ENCODE data around the gene DRICH1. TPM values are rescaled to one million over a fixed set of nuclear protein-coding genes. Genes with fewer than 3 reads are reported as not detected.

DRICH1 gene
- total and polyA plus RNA-seq, 4 donors: 0.38 to 1.4 TPM; not detected in 2

GRCh38 chr22:23570681-23571080 lies 61.4 kb downstream of the DRICH1 start:
- intact Hi-C loops (cut with DNase I): no loop called here
- WGBS, 2 donors: 94 to 95% methylated on average over 8 of the region's 8 CpGs
- Histone ChIP-seq H3K27me3 (ENCODE audit: control insufficient read depth in 1 of 2, insufficient read depth in 2 of 2, low read length in 1 of 2) (no peaks in the 10 kb centered on the region), H3K36me3 (ENCODE audit: control insufficient read depth in 1 of 2, insufficient read depth in 2 of 2, low read length in 1 of 2) (no peaks in the 10 kb centered on the region), H3K9me3 (ENCODE audit: control insufficient read depth, low read length) (no peaks in the 10 kb centered on the region), H3K4me3 (ENCODE audit: low read length in 2 of 2) (no peak overlapping the region), H3K27ac (ENCODE audit: low read depth in 1 of 2, low read length in 2 of 2) (no peak overlapping the region), H3K4me1 (ENCODE audit: control insufficient read depth in 1 of 2, insufficient read depth in 2 of 2, low read length in 2 of 2) (no peaks in the 10 kb centered on the region)
- ATAC-seq (ENCODE audit: low FRiP score) (no peak), DNase-seq (peak; percentile 17 to 68)

DNA sequence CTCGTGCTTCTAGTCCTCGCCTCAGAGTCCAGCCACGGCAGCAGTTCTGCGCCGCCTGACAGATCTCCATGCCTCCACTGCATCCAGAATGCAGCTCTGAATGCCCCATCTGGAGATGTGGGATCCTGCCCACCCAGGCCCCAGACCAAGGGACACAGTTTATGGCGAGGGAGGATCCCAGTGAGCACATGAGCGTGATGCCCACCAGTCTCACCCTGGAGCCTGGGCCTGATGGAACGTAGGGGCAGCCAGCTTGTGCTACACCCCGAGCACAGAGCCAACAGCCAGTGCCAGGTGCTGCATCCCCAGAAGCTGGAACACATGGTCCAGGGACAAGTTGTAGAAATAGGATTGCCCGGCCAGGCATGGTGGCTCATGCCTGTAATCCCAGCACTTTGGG lies 62.4 kb downstream of the DRICH1 start:
- DNase-seq: peak; percentile 16 to 44
- Histone ChIP-seq H3K36me3 (ENCODE audit: control insufficient read depth in 1 of 2, insufficient read depth in 2 of 2, low read length in 1 of 2) (no peaks in the 10 kb centered on the region), H3K9me3 (ENCODE audit: control insufficient read depth, low read length) (no peaks in the 10 kb centered on the region), H3K27ac (ENCODE audit: low read depth in 1 of 2, low read length in 2 of 2) (no peak overlapping the region), H3K4me1 (ENCODE audit: control insufficient read depth in 1 of 2, insufficient read depth in 2 of 2, low read length in 2 of 2) (no peaks in the 10 kb centered on the region), H3K27me3 (ENCODE audit: control insufficient read depth in 1 of 2, insufficient read depth in 2 of 2, low read length in 1 of 2) (no peaks in the 10 kb centered on the region), H3K4me3 (ENCODE audit: low read length in 2 of 2) (no peak overlapping the region)
- 93 to 94% methylated on average over 10 of the region's 10 CpGs for WGBS, 2 donors
- intact Hi-C loops (cut with DNase I): no loop called here
- no peak for ATAC-seq (ENCODE audit: low FRiP score)

DNA sequence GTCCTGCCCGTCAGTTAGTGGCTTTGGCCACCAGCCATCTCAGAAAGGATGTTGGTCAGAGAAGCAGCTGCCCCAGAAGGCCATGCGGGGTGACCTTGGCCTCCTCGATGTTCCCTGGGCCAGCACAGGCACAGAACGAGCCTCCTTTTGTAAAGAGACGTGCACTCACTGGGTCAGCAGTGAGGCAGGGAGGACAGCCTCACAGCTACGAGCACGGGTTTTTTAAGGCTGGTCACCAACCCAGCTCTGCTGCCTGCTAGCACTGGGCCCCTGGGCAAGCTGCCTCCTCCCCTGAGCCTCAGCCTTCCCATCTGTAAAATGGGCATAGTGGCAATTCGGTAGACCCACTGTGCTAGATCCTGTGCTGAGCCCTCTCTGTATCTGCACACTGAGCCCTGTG lies 62.8 kb downstream of the DRICH1 start:
- peak in 1 of 2 donors; percentile 32 for DNase-seq
- Histone ChIP-seq H3K27ac (ENCODE audit: low read depth in 1 of 2, low read length in 2 of 2) (no peak overlapping the region), H3K36me3 (ENCODE audit: control insufficient read depth in 1 of 2, insufficient read depth in 2 of 2, low read length in 1 of 2) (no peaks in the 10 kb centered on the region), H3K9me3 (ENCODE audit: control insufficient read depth, low read length) (no peaks in the 10 kb centered on the region), H3K4me3 (ENCODE audit: low read length in 2 of 2) (no peak overlapping the region), H3K27me3 (ENCODE audit: control insufficient read depth in 1 of 2, insufficient read depth in 2 of 2, low read length in 1 of 2) (no peaks in the 10 kb centered on the region), H3K4me1 (ENCODE audit: control insufficient read depth in 1 of 2, insufficient read depth in 2 of 2, low read length in 2 of 2) (no peaks in the 10 kb centered on the region)
- ATAC-seq (ENCODE audit: low FRiP score): no peak
- 90% methylated on average over 8 of the region's 8 CpGs for WGBS, 2 donors
- intact Hi-C loops (cut with DNase I): no loop called here

DNA sequence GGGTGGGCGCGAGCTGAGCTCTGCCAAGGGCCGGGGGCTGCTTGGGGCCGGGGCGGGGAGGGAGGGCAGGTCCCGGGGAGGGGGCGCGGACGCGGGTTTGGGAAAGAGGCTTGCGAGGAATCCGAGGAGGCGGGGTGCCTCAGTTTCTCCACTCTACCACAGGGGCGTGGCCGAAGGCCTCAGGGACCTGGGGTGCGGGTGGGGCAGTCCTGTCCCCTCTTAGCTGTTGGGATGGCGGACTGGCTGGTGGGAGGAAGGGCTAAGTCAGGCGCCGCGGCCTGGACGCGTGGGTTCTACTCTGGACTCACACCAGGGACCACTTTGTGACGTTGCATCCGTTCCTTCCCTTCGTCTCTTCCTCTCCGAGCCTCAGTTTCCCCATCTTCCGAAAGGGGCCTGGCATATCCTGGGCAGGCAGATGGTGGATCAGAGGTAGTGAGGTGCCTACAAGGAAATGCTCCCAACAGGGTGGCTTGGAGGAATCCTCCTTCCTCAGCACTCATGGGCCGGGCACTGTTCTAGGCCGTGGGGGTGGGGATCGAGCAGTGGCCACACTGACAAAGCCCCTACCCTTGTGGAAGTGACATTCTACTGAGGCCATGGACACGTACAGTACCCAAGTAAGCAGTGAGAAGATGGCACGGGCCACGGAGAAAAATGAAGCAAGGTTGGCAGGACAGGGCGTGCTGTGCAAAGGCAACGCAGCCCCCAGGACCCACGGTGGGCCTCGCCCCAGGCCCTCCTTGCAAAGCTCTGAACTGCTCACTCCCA lies 65.2 kb downstream of the DRICH1 start:
- 62 to 68% methylated on average over 37 of the region's 37 CpGs for WGBS, 2 donors
- no peak overlapping the region for H3K27ac ChIP-seq (ENCODE audit: low read depth in 1 of 2, low read length in 2 of 2)
- no peak overlapping the region for H3K4me3 ChIP-seq (ENCODE audit: low read length in 2 of 2)
- intact Hi-C loops (cut with DNase I): no loop called here
- DNase-seq (peak; percentile 43 to 72), ATAC-seq (ENCODE audit: low FRiP score) (no peak)
- H3K9me3 ChIP-seq (ENCODE audit: control insufficient read depth, low read length): no peaks in the 10 kb centered on the region
- no peaks in the 10 kb centered on the region for H3K36me3 ChIP-seq (ENCODE audit: control insufficient read depth in 1 of 2, insufficient read depth in 2 of 2, low read length in 1 of 2)
- H3K27me3 ChIP-seq (ENCODE audit: control insufficient read depth in 1 of 2, insufficient read depth in 2 of 2, low read length in 1 of 2): no peaks in the 10 kb centered on the region
- no peaks in the 10 kb centered on the region for H3K4me1 ChIP-seq (ENCODE audit: control insufficient read depth in 1 of 2, insufficient read depth in 2 of 2, low read length in 2 of 2)

GRCh38 chr22:23565915-23566704 lies 66.0 kb downstream of the DRICH1 start:
- ATAC-seq (ENCODE audit: low FRiP score) (no peak), DNase-seq (peak; percentile 52 to 75)
- 0 to 1% methylated on average over 28 to 73 of the region's 73 CpGs for WGBS, 2 donors
- Histone ChIP-seq H3K36me3 (ENCODE audit: control insufficient read depth in 1 of 2, insufficient read depth in 2 of 2, low read length in 1 of 2) (no peaks in the 10 kb centered on the region), H3K4me3 (ENCODE audit: low read length in 2 of 2) (peak overlapping the region; percentile 11 to 23), H3K4me1 (ENCODE audit: control insufficient read depth in 1 of 2, insufficient read depth in 2 of 2, low read length in 2 of 2) (no peaks in the 10 kb centered on the region), H3K27ac (ENCODE audit: low read depth in 1 of 2, low read length in 2 of 2) (no peak overlapping the region), H3K27me3 (ENCODE audit: control insufficient read depth in 1 of 2, insufficient read depth in 2 of 2, low read length in 1 of 2) (no peaks in the 10 kb centered on the region), H3K9me3 (ENCODE audit: control insufficient read depth, low read length) (no peaks in the 10 kb centered on the region)
- intact Hi-C loops (cut with DNase I): no loop called here

DNA sequence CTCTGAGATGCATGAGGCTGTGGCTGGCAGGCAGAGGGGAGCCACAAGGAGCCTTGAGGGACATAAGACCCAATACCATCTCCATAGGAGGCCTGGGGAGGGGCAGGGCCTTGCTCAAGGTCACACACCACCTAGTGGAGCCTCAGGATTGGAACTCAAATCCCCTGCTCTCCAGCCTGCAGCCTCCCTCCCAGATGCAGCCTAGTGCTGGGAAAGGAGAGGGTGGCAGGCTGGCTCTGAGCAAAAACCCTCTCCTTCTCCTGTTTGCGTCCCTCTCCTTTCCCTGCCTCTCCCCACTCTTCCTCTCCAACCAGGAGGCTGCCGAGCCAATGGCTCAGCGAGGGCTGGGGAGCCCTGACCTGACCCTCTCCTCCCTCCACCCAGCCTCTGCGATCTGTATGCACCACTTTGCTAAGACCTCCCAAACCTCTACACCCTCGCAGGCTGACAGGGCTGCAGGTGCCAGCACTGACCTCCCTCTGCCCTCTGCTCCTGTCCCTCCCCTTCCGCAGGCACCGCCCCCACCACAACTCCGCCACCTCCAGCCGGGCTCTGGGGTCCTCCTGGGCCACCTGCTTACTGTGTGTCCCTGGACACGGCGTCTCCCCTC lies 66.7 kb downstream of the DRICH1 start:
- no peaks in the 10 kb centered on the region for H3K27me3 ChIP-seq (ENCODE audit: control insufficient read depth in 1 of 2, insufficient read depth in 2 of 2, low read length in 1 of 2)
- no peaks in the 10 kb centered on the region for H3K36me3 ChIP-seq (ENCODE audit: control insufficient read depth in 1 of 2, insufficient read depth in 2 of 2, low read length in 1 of 2)
- H3K9me3 ChIP-seq (ENCODE audit: control insufficient read depth, low read length): no peaks in the 10 kb centered on the region
- intact Hi-C loops (cut with DNase I): no loop called here
- 2 to 6% methylated on average over 11 of the region's 11 CpGs for WGBS, 2 donors
- ATAC-seq (ENCODE audit: low FRiP score): peak; percentile 37
- H3K4me3 ChIP-seq (ENCODE audit: low read length in 2 of 2): no peak overlapping the region
- H3K27ac ChIP-seq (ENCODE audit: low read depth in 1 of 2, low read length in 2 of 2): no peak overlapping the region
- no peaks in the 10 kb centered on the region for H3K4me1 ChIP-seq (ENCODE audit: control insufficient read depth in 1 of 2, insufficient read depth in 2 of 2, low read length in 2 of 2)
- peak; percentile 24 to 62 for DNase-seq

GRCh38 chr22:23564276-23564675 lies 67.8 kb downstream of the DRICH1 start:
- Histone ChIP-seq H3K27me3 (ENCODE audit: control insufficient read depth in 1 of 2, insufficient read depth in 2 of 2, low read length in 1 of 2) (no peaks in the 10 kb centered on the region), H3K27ac (ENCODE audit: low read depth in 1 of 2, low read length in 2 of 2) (no peak overlapping the region), H3K9me3 (ENCODE audit: control insufficient read depth, low read length) (no peaks in the 10 kb centered on the region), H3K36me3 (ENCODE audit: control insufficient read depth in 1 of 2, insufficient read depth in 2 of 2, low read length in 1 of 2) (no peaks in the 10 kb centered on the region), H3K4me3 (ENCODE audit: low read length in 2 of 2) (no peak overlapping the region), H3K4me1 (ENCODE audit: control insufficient read depth in 1 of 2, insufficient read depth in 2 of 2, low read length in 2 of 2) (no peaks in the 10 kb centered on the region)
- WGBS, 2 donors: 88 to 92% methylated on average over 7 of the region's 7 CpGs
- intact Hi-C loops (cut with DNase I): no loop called here
- peak; percentile 29 to 38 for DNase-seq
- ATAC-seq (ENCODE audit: low FRiP score): no peak

DNA sequence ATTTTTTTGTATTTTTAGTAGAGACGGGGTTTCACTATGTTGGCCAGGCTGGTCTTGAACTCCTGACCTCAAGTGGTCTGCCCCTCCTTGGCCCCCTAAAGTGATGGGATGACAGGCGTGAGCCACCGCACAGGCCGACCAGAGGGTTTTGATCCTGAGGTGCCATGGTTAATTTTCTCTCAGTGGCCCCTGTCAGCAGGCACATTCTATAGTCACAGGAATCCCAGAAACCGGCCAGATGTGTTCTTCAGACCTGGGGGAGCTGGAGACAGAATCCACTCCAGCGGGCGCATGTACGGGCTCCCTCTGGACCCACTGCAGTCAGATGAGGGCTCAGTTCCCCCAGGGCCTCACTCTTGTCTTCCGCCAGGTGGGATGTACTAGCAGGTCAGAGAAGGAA lies 69.0 kb downstream of the DRICH1 start:
- Histone ChIP-seq H3K4me1 (ENCODE audit: control insufficient read depth in 1 of 2, insufficient read depth in 2 of 2, low read length in 2 of 2) (no peaks in the 10 kb centered on the region), H3K4me3 (ENCODE audit: low read length in 2 of 2) (no peak overlapping the region), H3K9me3 (ENCODE audit: control insufficient read depth, low read length) (no peaks in the 10 kb centered on the region), H3K27ac (ENCODE audit: low read depth in 1 of 2, low read length in 2 of 2) (no peak overlapping the region), H3K27me3 (ENCODE audit: control insufficient read depth in 1 of 2, insufficient read depth in 2 of 2, low read length in 1 of 2) (no peaks in the 10 kb centered on the region), H3K36me3 (ENCODE audit: control insufficient read depth in 1 of 2, insufficient read depth in 2 of 2, low read length in 1 of 2) (no peaks in the 10 kb centered on the region)
- intact Hi-C loops (cut with DNase I): no loop called here
- whole genome bisulfite sequencing, 2 donors: 89 to 94% methylated on average over 9 of the region's 9 CpGs
- peak; percentile 12 to 37 for DNase-seq
- ATAC-seq (ENCODE audit: low FRiP score): no peak

Measured in aorta (tissue), 5 donors.